H1 (cell line): Measurements from ENCODE around the gene KCNMA1. TPM values are rescaled to one million over a fixed set of nuclear protein-coding genes. Genes with fewer than 3 reads are reported as not detected.

Source experiments
- BACH1 ChIP-seq: IDR thresholded peaks from 2 replicates; pipeline ENCODE4 v1.6.1; 2012; ENCODE audit warnings: low read length, improper control_type of control experiment
- GABPA ChIP-seq: IDR thresholded peaks from 2 replicates; pipeline ENCODE4 v1.6.1; 2011; ENCODE audit warnings: mild to moderate bottlenecking, low read length, moderate library complexity, borderline replicate concordance; ENCODE audit not compliant: insufficient read depth
- HDAC6 ChIP-seq: IDR thresholded peaks from one replicate; pipeline ENCODE4 v1.7.1; 2012; ENCODE audit warnings: low read depth, mild to moderate bottlenecking, inconsistent platforms, low read length, moderate library complexity
- JUND ChIP-seq: IDR thresholded peaks from 2 replicates; pipeline ENCODE4 v1.6.1; 2011; ENCODE audit warnings: mild to moderate bottlenecking, improper control_type of control experiment, low read length
- MAFK ChIP-seq: IDR thresholded peaks from 2 replicates; pipeline ENCODE4 v1.6.1; 2012; ENCODE audit warnings: low read depth, mild to moderate bottlenecking, improper control_type of control experiment, low read length
- RAD21 ChIP-seq, 2 experiments: IDR thresholded peaks in 1 of 2; conservative IDR thresholded peaks in 1 of 2; 2 replicates each; pipeline ENCODE4 v1.6.1; 2011; ENCODE audit warnings: low read depth in 2 of 2, low read length in 2 of 2, improper control_type of control experiment in 1 of 2, inconsistent platforms in 1 of 2, mild to moderate bottlenecking in 1 of 2, moderate library complexity in 1 of 2
- RFX5 ChIP-seq: IDR thresholded peaks from 2 replicates; pipeline ENCODE4 v1.6.1; 2011; ENCODE audit warnings: low read depth, low read length, improper control_type of control experiment, borderline replicate concordance
- TCF12 ChIP-seq: IDR thresholded peaks from 2 replicates; pipeline ENCODE4 v1.6.1; 2011; ENCODE audit warnings: low read depth, mild to moderate bottlenecking, low read length
- polyA plus RNA-seq, 7 experiments: library from polyadenylated mRNA; depleted of rRNA in 3 of 7; stranded (reverse) in 5 of 7; unstranded in 2 of 7; fragments of >200 nt in 5 of 7; fragments of 200-250 nt in 2 of 7; gene quantifications; 1 replicate in 5 of 7; 2 replicates in 1 of 7; 4 replicates in 1 of 7; pipeline versions ENCODE4 v1.2.1 to v1.2.3, GENCODE V29; 2011 to 2013; ENCODE audit warnings: missing spikeins in 2 of 7, mixed read lengths in 2 of 7
- total RNA-seq: library from RNA; stranded (reverse); fragmentation: NEBNext Ultra II Directional; extraction: Animal tissue kit (Norgen Biotek cat#: 25700); gene quantifications from 2 replicates; pipeline ENCODE4 v1.2.1, GENCODE V29; 2021
- TF ChIP-seq, protein P1 (sequence below): fragments of 300-600 bp; sonication (generic); IDR thresholded peaks from 2 replicates; pipeline ENCODE4 v1.7.1; 2012; ENCODE audit warnings: low read length, moderate library complexity, mild to moderate bottlenecking, inconsistent platforms; ENCODE audit not compliant: insufficient replicate concordance
- TF ChIP-seq, protein P2 (sequence below): IDR thresholded peaks from 2 replicates; pipeline ENCODE4 v1.6.1; 2012; ENCODE audit warnings: inconsistent platforms

KCNMA1 gene
- total and polyA plus RNA-seq, 2 of the 8 experiments (the other 6 are each of a cell fraction or from before 2014, with no cell fraction given): 10.2 to 11.1 TPM

GRCh38 chr10:77180794-77181193, 456.8 kb downstream of the KCNMA1 start (continued):
- TF ChIP-seq, protein P1, sequence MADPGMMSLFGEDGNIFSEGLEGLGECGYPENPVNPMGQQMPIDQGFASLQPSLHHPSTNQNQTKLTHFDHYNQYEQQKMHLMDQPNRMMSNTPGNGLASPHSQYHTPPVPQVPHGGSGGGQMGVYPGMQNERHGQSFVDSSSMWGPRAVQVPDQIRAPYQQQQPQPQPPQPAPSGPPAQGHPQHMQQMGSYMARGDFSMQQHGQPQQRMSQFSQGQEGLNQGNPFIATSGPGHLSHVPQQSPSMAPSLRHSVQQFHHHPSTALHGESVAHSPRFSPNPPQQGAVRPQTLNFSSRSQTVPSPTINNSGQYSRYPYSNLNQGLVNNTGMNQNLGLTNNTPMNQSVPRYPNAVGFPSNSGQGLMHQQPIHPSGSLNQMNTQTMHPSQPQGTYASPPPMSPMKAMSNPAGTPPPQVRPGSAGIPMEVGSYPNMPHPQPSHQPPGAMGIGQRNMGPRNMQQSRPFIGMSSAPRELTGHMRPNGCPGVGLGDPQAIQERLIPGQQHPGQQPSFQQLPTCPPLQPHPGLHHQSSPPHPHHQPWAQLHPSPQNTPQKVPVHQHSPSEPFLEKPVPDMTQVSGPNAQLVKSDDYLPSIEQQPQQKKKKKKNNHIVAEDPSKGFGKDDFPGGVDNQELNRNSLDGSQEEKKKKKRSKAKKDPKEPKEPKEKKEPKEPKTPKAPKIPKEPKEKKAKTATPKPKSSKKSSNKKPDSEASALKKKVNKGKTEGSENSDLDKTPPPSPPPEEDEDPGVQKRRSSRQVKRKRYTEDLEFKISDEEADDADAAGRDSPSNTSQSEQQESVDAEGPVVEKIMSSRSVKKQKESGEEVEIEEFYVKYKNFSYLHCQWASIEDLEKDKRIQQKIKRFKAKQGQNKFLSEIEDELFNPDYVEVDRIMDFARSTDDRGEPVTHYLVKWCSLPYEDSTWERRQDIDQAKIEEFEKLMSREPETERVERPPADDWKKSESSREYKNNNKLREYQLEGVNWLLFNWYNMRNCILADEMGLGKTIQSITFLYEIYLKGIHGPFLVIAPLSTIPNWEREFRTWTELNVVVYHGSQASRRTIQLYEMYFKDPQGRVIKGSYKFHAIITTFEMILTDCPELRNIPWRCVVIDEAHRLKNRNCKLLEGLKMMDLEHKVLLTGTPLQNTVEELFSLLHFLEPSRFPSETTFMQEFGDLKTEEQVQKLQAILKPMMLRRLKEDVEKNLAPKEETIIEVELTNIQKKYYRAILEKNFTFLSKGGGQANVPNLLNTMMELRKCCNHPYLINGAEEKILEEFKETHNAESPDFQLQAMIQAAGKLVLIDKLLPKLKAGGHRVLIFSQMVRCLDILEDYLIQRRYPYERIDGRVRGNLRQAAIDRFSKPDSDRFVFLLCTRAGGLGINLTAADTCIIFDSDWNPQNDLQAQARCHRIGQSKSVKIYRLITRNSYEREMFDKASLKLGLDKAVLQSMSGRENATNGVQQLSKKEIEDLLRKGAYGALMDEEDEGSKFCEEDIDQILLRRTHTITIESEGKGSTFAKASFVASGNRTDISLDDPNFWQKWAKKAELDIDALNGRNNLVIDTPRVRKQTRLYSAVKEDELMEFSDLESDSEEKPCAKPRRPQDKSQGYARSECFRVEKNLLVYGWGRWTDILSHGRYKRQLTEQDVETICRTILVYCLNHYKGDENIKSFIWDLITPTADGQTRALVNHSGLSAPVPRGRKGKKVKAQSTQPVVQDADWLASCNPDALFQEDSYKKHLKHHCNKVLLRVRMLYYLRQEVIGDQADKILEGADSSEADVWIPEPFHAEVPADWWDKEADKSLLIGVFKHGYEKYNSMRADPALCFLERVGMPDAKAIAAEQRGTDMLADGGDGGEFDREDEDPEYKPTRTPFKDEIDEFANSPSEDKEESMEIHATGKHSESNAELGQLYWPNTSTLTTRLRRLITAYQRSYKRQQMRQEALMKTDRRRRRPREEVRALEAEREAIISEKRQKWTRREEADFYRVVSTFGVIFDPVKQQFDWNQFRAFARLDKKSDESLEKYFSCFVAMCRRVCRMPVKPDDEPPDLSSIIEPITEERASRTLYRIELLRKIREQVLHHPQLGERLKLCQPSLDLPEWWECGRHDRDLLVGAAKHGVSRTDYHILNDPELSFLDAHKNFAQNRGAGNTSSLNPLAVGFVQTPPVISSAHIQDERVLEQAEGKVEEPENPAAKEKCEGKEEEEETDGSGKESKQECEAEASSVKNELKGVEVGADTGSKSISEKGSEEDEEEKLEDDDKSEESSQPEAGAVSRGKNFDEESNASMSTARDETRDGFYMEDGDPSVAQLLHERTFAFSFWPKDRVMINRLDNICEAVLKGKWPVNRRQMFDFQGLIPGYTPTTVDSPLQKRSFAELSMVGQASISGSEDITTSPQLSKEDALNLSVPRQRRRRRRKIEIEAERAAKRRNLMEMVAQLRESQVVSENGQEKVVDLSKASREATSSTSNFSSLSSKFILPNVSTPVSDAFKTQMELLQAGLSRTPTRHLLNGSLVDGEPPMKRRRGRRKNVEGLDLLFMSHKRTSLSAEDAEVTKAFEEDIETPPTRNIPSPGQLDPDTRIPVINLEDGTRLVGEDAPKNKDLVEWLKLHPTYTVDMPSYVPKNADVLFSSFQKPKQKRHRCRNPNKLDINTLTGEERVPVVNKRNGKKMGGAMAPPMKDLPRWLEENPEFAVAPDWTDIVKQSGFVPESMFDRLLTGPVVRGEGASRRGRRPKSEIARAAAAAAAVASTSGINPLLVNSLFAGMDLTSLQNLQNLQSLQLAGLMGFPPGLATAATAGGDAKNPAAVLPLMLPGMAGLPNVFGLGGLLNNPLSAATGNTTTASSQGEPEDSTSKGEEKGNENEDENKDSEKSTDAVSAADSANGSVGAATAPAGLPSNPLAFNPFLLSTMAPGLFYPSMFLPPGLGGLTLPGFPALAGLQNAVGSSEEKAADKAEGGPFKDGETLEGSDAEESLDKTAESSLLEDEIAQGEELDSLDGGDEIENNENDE: no peak
- TF ChIP-seq BACH1 (no peak), GABPA (no peak), RAD21 (IDR thresholded peaks at IDR 0.05 in 1 of 2, conservative IDR thresholded peaks at IDR 0.05 in 1 of 2; ENCODE audit: low read depth in 2 of 2, low read length in 2 of 2) (no peak), HDAC6 (no peak), TCF12 (no peak), JUND (no peak), MAFK (no peak), RFX5 (no peak)
- TF ChIP-seq, protein P2, sequence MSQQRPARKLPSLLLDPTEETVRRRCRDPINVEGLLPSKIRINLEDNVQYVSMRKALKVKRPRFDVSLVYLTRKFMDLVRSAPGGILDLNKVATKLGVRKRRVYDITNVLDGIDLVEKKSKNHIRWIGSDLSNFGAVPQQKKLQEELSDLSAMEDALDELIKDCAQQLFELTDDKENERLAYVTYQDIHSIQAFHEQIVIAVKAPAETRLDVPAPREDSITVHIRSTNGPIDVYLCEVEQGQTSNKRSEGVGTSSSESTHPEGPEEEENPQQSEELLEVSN: no peak
